ENCODE results near the gene ADCYAP1R1.

- TF ChIP-seq, protein P1, sequence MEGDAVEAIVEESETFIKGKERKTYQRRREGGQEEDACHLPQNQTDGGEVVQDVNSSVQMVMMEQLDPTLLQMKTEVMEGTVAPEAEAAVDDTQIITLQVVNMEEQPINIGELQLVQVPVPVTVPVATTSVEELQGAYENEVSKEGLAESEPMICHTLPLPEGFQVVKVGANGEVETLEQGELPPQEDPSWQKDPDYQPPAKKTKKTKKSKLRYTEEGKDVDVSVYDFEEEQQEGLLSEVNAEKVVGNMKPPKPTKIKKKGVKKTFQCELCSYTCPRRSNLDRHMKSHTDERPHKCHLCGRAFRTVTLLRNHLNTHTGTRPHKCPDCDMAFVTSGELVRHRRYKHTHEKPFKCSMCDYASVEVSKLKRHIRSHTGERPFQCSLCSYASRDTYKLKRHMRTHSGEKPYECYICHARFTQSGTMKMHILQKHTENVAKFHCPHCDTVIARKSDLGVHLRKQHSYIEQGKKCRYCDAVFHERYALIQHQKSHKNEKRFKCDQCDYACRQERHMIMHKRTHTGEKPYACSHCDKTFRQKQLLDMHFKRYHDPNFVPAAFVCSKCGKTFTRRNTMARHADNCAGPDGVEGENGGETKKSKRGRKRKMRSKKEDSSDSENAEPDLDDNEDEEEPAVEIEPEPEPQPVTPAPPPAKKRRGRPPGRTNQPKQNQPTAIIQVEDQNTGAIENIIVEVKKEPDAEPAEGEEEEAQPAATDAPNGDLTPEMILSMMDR (IDR thresholded peaks at IDR 0.05), result no peak
- TF ChIP-seq POLR2A (IDR thresholded peaks at IDR 0.05), result no peak
Measured at GRCh38 chr7:31080763-31081162, 28.7 kb downstream of the ADCYAP1R1 start.

Measured in Peyer's patch (tissue), 4 donors.